Esophagus squamous epithelium (tissue), 4 donors: ENCODE data around the gene LONRF2.

ENCODE experiments used
- POLR2A ChIP-seq, 4 donors: fragments of 450-650 bp; IDR thresholded peaks; one replicate each; pipeline ENCODE4 v1.6.1; 2017; ENCODE audit warnings: antibody characterized with exemption in 4 of 4, mild to moderate bottlenecking in 4 of 4, moderate library complexity in 3 of 4
- TF ChIP-seq, protein P1 (sequence below), 6 experiments: fragments of 450-650 bp in 4 of 6; fragments of 200-600 bp in 2 of 6; sonication (generic) in 2 of 6; IDR thresholded peaks; one replicate each; pipeline ENCODE4 v1.5.1; 2016 to 2019; ENCODE audit warnings: antibody characterized with exemption in 6 of 6, mild to moderate bottlenecking in 4 of 6, moderate library complexity in 4 of 6

DNA sequence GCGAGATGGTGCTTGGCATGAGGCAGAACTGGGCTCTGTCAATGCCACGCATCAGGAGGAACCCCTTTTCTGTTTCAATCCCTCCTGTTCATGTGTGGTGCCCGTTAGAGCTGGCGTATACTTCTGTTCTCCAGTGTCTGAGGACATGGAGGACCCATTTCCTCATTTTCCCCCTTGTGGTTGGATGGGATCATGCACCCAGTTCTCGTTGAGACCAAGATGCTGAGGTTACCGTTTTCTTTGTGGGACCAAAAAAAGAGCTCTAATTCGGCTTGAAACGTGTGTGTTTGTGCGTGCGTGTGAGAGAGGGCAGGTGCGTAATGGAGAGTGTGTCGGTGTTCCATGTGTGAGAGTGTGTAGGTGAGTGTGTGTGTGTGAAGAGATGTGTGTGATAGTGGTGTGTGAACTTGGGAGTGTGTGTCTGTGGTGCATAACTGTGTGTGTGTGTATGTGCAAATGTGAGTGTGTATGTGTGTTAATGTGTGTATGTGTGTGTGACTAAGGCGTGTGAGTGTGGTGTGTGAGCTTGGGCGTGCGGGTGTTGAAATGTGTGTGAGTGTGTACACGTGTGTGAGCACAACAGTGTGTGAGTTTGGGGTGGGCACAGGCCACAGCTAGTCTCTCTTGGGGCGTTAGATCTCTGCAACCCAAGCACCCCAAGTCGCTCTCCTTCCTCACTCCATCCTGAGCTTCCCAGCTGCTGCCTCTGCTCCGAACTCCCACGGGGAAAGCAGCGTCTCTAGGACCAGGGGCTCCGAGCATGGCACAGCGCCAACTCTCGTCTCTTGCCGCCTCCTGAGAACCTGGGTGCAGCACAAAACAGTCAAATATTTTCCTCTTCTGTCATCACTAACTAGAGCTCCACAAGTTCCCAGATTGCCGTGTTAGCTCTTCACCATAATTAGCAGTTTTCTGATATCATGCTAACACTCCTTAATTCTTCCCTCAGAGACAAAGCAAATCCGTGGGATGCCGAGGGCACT is 75.8 kb downstream of the LONRF2 start:
- TF ChIP-seq, protein P1, sequence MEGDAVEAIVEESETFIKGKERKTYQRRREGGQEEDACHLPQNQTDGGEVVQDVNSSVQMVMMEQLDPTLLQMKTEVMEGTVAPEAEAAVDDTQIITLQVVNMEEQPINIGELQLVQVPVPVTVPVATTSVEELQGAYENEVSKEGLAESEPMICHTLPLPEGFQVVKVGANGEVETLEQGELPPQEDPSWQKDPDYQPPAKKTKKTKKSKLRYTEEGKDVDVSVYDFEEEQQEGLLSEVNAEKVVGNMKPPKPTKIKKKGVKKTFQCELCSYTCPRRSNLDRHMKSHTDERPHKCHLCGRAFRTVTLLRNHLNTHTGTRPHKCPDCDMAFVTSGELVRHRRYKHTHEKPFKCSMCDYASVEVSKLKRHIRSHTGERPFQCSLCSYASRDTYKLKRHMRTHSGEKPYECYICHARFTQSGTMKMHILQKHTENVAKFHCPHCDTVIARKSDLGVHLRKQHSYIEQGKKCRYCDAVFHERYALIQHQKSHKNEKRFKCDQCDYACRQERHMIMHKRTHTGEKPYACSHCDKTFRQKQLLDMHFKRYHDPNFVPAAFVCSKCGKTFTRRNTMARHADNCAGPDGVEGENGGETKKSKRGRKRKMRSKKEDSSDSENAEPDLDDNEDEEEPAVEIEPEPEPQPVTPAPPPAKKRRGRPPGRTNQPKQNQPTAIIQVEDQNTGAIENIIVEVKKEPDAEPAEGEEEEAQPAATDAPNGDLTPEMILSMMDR (IDR thresholded peaks at IDR 0.05), result peak in 5 of 6 experiments; percentile 24 to 47 (median 25)
- no peak for TF ChIP-seq POLR2A (IDR thresholded peaks at IDR 0.05)
